Fibroblast of pulmonary artery (primary cell): ENCODE measurements around the gene TBC1D12.

ENCODE experiments used
- DNase-seq: peaks from one replicate; pipeline ENCODE4 v3.0.0-alpha.2; 2010; ENCODE audit warnings: low read depth
- H3K4me3 ChIP-seq: replicated peaks from 2 replicates; pipeline ENCODE4 v1.5.1; 2011; ENCODE audit warnings: low read depth, mild to moderate bottlenecking, control low read depth, low read length, moderate library complexity
- TF ChIP-seq, protein P1 (sequence below): IDR thresholded peaks from 2 replicates; pipeline ENCODE4 v1.5.1; 2011; ENCODE audit warnings: mild to moderate bottlenecking, control low read depth, low read length, inconsistent platforms; ENCODE audit errors: missing control alignments

TBC1D12 gene

DNA sequence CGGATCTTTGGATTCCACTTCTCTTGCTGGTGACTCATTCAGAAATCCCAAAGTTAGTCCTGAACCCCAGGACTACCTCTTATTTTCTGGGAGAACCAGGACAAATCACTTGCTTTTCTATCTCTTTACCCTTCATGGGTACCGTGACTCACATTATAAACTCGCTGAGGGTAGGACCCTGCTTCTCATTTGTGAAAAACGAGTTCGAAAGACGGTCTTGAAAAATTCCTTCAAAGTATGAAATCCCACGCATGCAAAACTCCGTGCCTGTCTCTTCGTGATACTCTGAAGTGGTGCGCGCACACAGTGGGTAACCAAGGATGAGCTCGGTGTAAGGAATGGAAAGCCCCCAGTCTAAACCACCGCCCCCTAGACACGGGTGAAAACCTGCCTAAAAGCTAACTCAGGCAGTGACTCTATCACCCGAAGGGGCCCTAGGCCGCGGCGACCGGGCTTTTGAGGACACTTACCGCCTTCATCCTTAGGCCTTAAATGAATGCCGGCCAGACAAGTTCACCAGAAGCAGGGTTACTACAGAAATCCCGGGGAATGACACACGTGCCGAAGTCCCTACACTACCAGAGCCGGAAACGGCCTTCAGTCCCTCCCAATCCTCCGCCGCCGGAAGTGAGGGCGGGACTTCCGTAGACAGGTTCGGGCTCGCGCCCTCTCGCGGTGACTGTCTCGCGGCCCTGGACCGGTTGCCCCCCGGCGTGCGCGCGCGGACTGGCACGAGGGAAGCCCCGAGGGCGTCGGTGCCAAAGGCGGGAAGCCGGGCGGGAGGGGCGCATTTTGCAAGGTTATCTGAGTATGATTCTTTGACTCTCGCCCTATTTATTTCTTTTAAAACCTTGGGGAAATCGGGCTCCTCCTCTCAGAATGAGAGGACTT lies 39.7 kb upstream of the TBC1D12 start, which contains the start of gene NOC3L:
Gene NOC3L (minus strand): TSS at position 580 of the 891 bp plus-strand sequence. CDS start 101 bp downstream, at position 479.
- TF ChIP-seq, protein P1, sequence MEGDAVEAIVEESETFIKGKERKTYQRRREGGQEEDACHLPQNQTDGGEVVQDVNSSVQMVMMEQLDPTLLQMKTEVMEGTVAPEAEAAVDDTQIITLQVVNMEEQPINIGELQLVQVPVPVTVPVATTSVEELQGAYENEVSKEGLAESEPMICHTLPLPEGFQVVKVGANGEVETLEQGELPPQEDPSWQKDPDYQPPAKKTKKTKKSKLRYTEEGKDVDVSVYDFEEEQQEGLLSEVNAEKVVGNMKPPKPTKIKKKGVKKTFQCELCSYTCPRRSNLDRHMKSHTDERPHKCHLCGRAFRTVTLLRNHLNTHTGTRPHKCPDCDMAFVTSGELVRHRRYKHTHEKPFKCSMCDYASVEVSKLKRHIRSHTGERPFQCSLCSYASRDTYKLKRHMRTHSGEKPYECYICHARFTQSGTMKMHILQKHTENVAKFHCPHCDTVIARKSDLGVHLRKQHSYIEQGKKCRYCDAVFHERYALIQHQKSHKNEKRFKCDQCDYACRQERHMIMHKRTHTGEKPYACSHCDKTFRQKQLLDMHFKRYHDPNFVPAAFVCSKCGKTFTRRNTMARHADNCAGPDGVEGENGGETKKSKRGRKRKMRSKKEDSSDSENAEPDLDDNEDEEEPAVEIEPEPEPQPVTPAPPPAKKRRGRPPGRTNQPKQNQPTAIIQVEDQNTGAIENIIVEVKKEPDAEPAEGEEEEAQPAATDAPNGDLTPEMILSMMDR = peak; percentile 43
- H3K4me3 ChIP-seq = peak within 1 kb of the TSS; percentile 79
- peak; percentile 95 for DNase-seq

DNA sequence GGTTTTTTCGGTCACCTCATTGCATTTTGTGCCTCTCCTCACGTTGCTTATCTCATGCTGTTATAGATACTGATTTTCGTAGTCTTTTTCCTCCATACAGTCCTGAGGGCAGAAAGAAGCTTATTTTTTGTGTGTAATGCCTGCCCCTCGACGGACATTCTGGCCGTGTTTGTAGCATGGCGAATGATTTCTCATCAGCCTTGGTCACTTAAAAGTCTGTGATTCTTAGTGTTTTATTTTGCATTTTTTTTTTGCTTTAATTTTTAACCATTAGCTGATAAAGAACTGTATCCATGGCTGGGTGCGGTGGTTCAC lies 39.1 kb upstream of the TBC1D12 start:
- peak overlapping the region; percentile 79 for H3K4me3 ChIP-seq

DNA sequence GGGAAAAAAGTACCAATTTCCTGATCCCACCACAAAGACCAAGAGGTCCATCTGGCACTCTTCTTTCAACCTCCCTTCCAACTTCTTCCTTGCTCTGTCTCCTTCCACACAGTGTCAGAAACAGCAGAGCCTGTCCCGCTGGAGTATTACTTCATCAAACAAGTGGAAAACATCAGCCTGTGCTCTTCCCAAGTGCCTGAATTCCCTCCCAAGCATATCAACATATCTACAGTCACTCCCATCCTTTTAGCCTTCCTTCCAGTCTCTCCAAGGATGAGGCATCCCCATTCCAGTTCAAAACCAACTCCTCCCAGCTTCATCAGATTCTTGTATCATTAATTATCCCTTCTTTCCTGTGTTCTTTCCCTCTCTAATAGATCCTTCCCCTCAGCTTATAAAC lies 37.9 kb upstream of the TBC1D12 start:
- DNase-seq = no peak
- TF ChIP-seq, protein P1 = no peak
- no peak overlapping the region for H3K4me3 ChIP-seq

More for the DNA sequence above, 39.1 kb upstream of the TBC1D12 start:
- no peak for DNase-seq
- TF ChIP-seq, protein P1 = no peak

DNA sequence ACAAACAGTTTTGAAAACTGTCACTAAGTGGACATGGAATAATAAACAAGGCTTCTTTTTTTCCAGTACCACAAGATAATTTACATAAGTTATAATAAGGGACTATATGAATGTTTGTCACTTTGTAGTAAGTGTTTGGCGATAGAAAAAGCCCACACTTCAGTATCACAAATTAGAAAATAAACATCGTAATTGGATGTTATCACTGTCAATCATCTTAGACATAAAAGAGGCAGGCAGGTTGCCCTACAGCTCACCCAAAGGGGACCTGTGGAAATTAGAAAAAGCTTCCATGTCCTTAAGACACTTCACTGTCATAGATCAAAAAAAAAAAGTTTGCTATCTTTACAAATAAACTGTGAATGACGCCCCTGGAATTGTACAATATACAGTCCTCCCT lies 36.0 kb upstream of the TBC1D12 start:
- no peak for DNase-seq
- TF ChIP-seq, protein P1 = no peak
- no peak overlapping the region for H3K4me3 ChIP-seq

DNA sequence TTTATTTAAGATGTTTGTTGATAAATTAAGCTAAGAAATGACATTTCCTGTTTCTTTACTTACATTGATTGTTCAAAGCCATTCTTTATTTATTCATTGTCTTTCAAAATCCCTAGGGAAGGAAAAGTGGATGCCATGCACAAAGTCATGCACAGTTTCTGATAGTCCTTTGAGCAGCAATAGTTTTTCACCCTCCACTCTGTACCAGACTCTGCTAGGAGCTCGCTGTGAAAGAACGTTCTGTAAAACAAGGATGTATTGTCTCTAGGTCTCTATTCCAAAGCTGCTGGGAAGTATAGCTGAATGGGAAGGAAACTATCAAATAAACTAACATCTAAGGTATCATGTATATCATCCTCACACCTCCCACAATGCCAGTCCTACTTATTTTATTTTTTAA lies 31.8 kb upstream of the TBC1D12 start:
- TF ChIP-seq, protein P1 = no peak
- no peak for DNase-seq
- H3K4me3 ChIP-seq = no peak overlapping the region

DNA sequence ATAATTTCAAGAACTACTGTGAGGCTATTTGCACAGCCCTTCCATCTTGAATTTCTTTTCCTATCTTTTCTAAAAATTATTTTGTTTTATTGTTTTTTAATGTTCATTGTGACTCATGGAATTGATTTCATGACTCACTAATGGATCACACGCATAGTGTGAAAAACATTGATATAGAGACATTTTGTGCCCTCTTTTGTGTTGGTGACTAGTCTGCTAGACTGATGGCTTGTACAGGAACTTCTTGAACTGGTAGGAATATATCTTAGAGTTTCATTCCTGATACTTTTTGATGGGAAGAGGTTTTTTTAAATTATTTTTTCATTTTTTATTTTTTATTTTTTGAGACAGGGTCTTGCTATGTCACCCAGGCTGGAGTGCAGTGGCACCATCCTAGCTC lies 27.0 kb upstream of the TBC1D12 start:
- TF ChIP-seq, protein P1 = no peak
- DNase-seq = no peak

DNA sequence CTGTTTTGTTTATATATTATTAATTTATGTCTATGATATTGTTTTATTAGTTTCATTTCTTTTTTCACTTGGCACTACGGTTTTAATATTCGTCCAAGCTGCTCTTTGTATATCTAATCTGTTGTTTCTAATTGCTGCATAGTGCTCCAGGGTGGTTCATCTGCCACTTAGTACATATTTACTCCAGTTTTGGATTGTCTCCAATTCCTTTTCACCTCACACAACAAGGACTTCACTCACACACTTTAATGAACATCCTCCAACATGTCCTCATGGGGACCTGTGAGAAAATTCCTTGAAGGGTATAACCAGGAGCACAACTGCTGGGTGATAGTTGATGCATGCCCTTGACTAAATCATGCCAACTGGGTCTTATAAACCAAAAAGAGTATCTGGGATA lies 25.5 kb upstream of the TBC1D12 start:
- DNase-seq = no peak
- TF ChIP-seq, protein P1 = no peak
- no peak overlapping the region for H3K4me3 ChIP-seq

More for the DNA sequence above, 27.0 kb upstream of the TBC1D12 start:
- no peak overlapping the region for H3K4me3 ChIP-seq
